Sigmoid colon (tissue), 7 donors: Measurements from ENCODE around the gene PTER. TPM values are rescaled to one million over a fixed set of nuclear protein-coding genes. Genes with fewer than 3 reads are reported as not detected.
A peak's percentile ranks its signal among the peaks of the same experiment; 100 is the strongest.

ENCODE experiments used
- DNase-seq: peaks from one replicate; pipeline ENCODE4 v3.0.0-alpha.2; 2019
- H3K27ac ChIP-seq, 4 donors: fragments of 200-600 bp; sonication (generic); one replicate each; pipeline ENCODE4 v1.5.1; 2016 to 2019; ENCODE audit warnings: mild to moderate bottlenecking in 1 of 4
- H3K27me3 ChIP-seq, 3 donors: fragments of 200-600 bp; sonication (generic); one replicate each; pipeline ENCODE4 v1.5.1; 2019; ENCODE audit warnings: mild to moderate bottlenecking in 1 of 3
- H3K36me3 ChIP-seq, 4 donors: fragments of 200-600 bp; sonication (generic); one replicate each; pipeline ENCODE4 v1.5.1; 2016 to 2019
- H3K4me1 ChIP-seq, 4 donors: fragments of 200-600 bp; sonication (generic); one replicate each; pipeline ENCODE4 v1.5.1; 2017 to 2019
- H3K4me3 ChIP-seq, 4 donors: fragments of 200-600 bp; sonication (generic); one replicate each; pipeline ENCODE4 v1.5.1; 2017 to 2019; ENCODE audit warnings: mild to moderate bottlenecking in 2 of 4, moderate library complexity in 1 of 4
- H3K9me3 ChIP-seq, 4 donors: fragments of 200-600 bp in 3 of 4; sonication (generic) in 3 of 4; one replicate each; pipeline versions ENCODE4 v1.5.1 to v1.6.1; 2013 to 2019
- EP300 ChIP-seq, 4 donors: sonication (generic); formaldehyde crosslinking; IDR thresholded peaks; one replicate each; pipeline ENCODE4 v1.6.1; 2017; ENCODE audit warnings: antibody characterized with exemption in 4 of 4
- POLR2A ChIP-seq, 2 donors: fragments of 450-650 bp; IDR thresholded peaks; one replicate each; pipeline ENCODE4 v1.6.1; 2016; ENCODE audit warnings: antibody characterized with exemption in 2 of 2, mild to moderate bottlenecking in 2 of 2, moderate library complexity in 2 of 2
- POLR2AphosphoS5 ChIP-seq, 4 donors: sonication (generic); formaldehyde crosslinking; IDR thresholded peaks; one replicate each; pipeline ENCODE4 v1.6.1; 2017; ENCODE audit warnings: antibody characterized with exemption in 4 of 4
- WGBS, 2 donors: extraction: QIAGEN DNeasy Blood & Tissue Kit; methylation state at CpG; one replicate each; pipeline ENCODE4 v1.1.7; 2013; 5-methylcytosine and 5-hydroxymethylcytosine counted together
- intact Hi-C: fragments of 100-400 bp; cut with DNase I; formaldehyde crosslinking; loops from one replicate; pipeline ENCODE4 v1.15.1; 2023
- polyA plus RNA-seq, 3 donors: library from polyadenylated mRNA; stranded (reverse); fragments of 200-250 nt; gene quantifications; one replicate each; pipeline ENCODE4 v1.2.3, GENCODE V29; 2013
- total RNA-seq, 4 donors: library from RNA; depleted of rRNA; stranded (reverse); fragments of >200 nt; gene quantifications; one replicate each; pipeline ENCODE4 v1.1.0, GENCODE V29; 2016
- TF ChIP-seq, protein P1 (sequence below), 4 experiments: fragments of 450-650 bp in 3 of 4; fragments of 200-600 bp in 1 of 4; IDR thresholded peaks; one replicate each; pipeline ENCODE4 v1.5.1; 2016 to 2019; ENCODE audit warnings: antibody characterized with exemption in 4 of 4, mild to moderate bottlenecking in 3 of 4, moderate library complexity in 2 of 4
- donor health status: healthy with polysubstance abuse.
- donor health status: Bipolar disorder and iron deficiency.
- donor health status: healthy.

Gene PTER, protein sequence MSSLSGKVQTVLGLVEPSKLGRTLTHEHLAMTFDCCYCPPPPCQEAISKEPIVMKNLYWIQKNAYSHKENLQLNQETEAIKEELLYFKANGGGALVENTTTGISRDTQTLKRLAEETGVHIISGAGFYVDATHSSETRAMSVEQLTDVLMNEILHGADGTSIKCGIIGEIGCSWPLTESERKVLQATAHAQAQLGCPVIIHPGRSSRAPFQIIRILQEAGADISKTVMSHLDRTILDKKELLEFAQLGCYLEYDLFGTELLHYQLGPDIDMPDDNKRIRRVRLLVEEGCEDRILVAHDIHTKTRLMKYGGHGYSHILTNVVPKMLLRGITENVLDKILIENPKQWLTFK
- total RNA-seq (10 to 100 TPM in 2 of 4 donors, 1 to 10 TPM in 2; 6.1 to 14.3 (median 10.3) TPM), polyA plus RNA-seq (10 to 100 TPM in 1 of 3 donors, 1 to 10 TPM in 2; 8.3 to 12.7 (median 9.0) TPM)

DNA sequence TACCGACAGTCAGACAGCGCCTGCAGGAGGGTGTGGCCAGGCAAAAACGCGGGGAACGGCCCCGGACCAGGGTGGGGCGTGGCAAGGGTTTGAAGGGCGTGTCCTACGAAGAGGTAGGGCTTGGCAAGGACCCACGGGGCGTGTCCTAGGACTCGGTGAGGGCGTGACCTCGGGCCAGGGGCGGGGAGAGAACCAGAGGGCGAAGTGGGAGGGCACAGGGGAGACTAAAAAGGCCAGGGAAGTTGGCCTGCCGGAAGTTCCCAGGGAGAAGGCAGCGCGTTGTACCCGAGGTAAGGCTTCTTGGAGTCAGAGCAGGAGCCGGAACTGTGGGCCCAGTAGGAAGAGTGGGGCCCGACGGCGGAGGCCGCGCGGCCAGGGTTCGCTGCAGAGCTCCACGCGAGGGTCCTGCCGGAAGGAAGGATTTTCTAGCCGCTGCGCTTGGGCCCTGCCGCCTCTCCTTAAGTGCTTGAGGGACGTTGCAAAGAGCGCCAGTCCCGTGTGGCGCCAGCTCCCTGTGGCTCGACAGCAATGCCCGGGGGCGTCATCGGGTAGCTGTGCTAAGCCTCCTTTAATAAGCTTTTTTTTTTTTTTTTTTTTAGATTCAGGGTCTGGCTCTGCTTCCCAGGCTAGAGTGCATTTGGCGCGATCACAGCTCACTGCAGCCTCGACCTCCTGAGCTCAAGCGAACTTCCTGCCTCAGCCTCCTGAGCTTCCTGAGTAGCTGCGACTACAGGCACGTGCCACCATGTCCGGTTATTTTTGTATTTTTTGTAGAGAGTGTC, at the start of gene PTER:
TSS of gene PTER (plus strand) at position 253 of the 782 bp plus-strand sequence. CDS start 47,375 bp downstream, outside the sequence.
- H3K4me1 ChIP-seq, result peaks cover 0 to 18% (median 11%) of the 10 kb centered on the region in 4 donors
- DNase-seq, result peak; percentile 97
- peak within 1 kb of the TSS; percentile 75 to 83 (median 79) for H3K27ac ChIP-seq
- H3K4me3 ChIP-seq, result peak within 1 kb of the TSS; percentile 51 to 67 (median 61)
- H3K9me3 ChIP-seq, result no peaks in the 10 kb centered on the region
- intact Hi-C loops, result loop anchor here (2.0 to 5.0 kb wide), 2 partner anchors 135 to 380 kb away; partner anchors contain the start of gene RSU1
- TF ChIP-seq EP300 (IDR thresholded peaks at IDR 0.05) (no peak), POLR2A (IDR thresholded peaks at IDR 0.05) (peak in 1 of 2 donors; percentile 56), POLR2AphosphoS5 (IDR thresholded peaks at IDR 0.05) (peak; percentile 46 to 78 (median 74))
- TF ChIP-seq, protein P1, sequence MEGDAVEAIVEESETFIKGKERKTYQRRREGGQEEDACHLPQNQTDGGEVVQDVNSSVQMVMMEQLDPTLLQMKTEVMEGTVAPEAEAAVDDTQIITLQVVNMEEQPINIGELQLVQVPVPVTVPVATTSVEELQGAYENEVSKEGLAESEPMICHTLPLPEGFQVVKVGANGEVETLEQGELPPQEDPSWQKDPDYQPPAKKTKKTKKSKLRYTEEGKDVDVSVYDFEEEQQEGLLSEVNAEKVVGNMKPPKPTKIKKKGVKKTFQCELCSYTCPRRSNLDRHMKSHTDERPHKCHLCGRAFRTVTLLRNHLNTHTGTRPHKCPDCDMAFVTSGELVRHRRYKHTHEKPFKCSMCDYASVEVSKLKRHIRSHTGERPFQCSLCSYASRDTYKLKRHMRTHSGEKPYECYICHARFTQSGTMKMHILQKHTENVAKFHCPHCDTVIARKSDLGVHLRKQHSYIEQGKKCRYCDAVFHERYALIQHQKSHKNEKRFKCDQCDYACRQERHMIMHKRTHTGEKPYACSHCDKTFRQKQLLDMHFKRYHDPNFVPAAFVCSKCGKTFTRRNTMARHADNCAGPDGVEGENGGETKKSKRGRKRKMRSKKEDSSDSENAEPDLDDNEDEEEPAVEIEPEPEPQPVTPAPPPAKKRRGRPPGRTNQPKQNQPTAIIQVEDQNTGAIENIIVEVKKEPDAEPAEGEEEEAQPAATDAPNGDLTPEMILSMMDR (IDR thresholded peaks at IDR 0.05), result no peak
- no peaks in the 10 kb centered on the region for H3K27me3 ChIP-seq
- 2 to 3% methylated on average over 49 of the region's 49 CpGs for WGBS, 2 donors
- H3K36me3 ChIP-seq, result no peaks in the 10 kb centered on the region

DNA sequence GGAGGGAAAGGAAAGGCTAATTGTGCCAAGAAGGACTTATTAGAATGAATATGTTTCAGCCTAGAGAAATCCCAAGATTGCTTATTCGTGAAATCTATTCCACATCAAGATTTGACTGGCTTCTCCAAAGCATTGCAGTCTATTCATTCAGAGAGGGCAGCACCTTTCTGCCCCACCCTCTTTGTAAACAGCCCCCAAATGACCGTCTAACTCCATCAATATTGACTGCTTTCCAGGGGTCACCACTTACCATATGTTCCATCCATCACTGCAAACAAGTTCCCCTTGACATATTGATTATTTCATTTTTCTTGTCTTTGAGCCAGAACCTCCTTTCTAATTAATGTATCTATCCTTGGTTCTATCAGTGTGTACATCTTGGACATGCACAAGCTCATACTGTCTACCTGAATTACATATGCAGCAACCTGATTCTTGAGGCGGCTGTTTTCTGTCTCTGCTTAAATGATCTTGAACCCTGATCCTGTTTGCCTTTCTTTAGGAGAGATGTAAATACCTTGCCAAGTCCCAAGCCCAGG, 44.2 kb upstream of the PTER start:
- Histone ChIP-seq H3K9me3 (no peaks in the 10 kb centered on the region), H3K4me1 (no peaks in the 10 kb centered on the region), H3K36me3 (no peaks in the 10 kb centered on the region), H3K27ac (no peak overlapping the region), H3K27me3 (no peaks in the 10 kb centered on the region), H3K4me3 (no peak overlapping the region)
- TF ChIP-seq POLR2A (IDR thresholded peaks at IDR 0.05) (no peak), POLR2AphosphoS5 (IDR thresholded peaks at IDR 0.05) (no peak), EP300 (IDR thresholded peaks at IDR 0.05) (no peak)
- TF ChIP-seq, protein P1 (IDR thresholded peaks at IDR 0.05), result no peak
- no peak for DNase-seq
- intact Hi-C loops, result no loop called here
- WGBS, 2 donors, result 34 to 61% methylated on average over 3 of the region's 3 CpGs

DNA sequence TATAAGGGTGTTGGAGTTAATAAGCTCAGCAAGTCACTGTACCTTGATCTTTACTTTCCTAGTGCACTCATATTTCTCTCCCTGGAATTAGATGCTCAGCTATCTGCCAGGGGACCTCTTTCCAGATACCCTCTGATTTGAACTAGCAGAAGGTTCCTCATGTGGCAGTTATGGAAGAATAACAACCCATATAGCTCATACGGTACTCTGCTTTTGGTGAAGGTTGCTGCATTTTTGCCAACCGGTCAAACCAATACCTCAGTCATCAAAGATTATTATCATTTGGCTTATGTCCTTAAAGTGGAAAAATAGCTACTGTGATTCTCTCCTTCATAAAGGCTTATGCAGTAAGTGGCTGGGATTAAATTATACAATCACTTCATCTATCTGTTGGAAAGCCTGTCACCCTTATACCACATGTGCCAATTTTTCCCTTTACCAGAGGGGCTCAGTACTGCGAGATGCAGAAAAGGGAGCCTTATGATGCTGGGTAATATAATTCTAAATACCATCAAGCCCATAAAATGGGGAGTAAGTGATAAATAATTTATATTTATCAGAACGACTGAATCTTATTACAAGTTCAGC, 43.4 kb upstream of the PTER start:
- DNase-seq, result no peak
- H3K27me3 ChIP-seq, result no peaks in the 10 kb centered on the region
- no peaks in the 10 kb centered on the region for H3K36me3 ChIP-seq
- intact Hi-C loops, result no loop called here
- no peak overlapping the region for H3K4me3 ChIP-seq
- TF ChIP-seq EP300 (IDR thresholded peaks at IDR 0.05) (no peak), POLR2AphosphoS5 (IDR thresholded peaks at IDR 0.05) (no peak), POLR2A (IDR thresholded peaks at IDR 0.05) (no peak)
- TF ChIP-seq, protein P1 (IDR thresholded peaks at IDR 0.05), result no peak
- WGBS, 2 donors, result 77 to 79% methylated on average over 4 of the region's 4 CpGs
- H3K4me1 ChIP-seq, result no peaks in the 10 kb centered on the region
- no peaks in the 10 kb centered on the region for H3K9me3 ChIP-seq
- H3K27ac ChIP-seq, result no peak overlapping the region

DNA sequence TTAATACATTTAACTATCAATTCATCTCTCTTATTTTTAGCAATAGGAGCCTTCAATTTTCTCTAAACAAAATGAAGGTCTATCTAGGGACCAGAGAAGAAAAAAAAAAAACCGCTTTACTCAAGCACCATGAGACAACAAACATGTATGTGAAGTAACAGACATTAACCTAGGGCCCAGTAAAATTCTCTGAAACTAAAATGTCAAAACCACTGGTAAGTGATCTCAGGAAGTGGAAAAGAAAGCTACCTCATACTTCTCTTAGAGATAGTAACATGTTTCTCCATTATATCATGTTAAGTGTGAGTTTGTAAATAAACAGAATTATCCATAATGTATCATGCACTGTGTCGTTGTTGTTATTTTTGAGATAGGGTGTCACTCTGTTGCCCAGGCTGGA, 35.4 kb upstream of the PTER start:
- Histone ChIP-seq H3K4me3 (no peak overlapping the region), H3K36me3 (no peaks in the 10 kb centered on the region), H3K27ac (no peak overlapping the region), H3K4me1 (no peaks in the 10 kb centered on the region), H3K9me3 (no peaks in the 10 kb centered on the region), H3K27me3 (no peaks in the 10 kb centered on the region)
- DNase-seq, result no peak
- TF ChIP-seq, protein P1 (IDR thresholded peaks at IDR 0.05), result no peak
- TF ChIP-seq POLR2AphosphoS5 (IDR thresholded peaks at IDR 0.05) (no peak), EP300 (IDR thresholded peaks at IDR 0.05) (no peak), POLR2A (IDR thresholded peaks at IDR 0.05) (no peak)
- 83 to 88% methylated on average over 2 of the region's 2 CpGs for whole genome bisulfite sequencing, 2 donors
- intact Hi-C loops, result no loop called here
